K562 (cell line): ENCODE results near the gene PRDM10. TPM values are rescaled to one million over a fixed set of nuclear protein-coding genes. Genes with fewer than 3 reads are reported as not detected.

Source experiments
- ATAC-seq: fragments of 200-7000 bp; cut with Tn5 transposase; 3 replicates; pipeline ENCODE4 v1.9.1; 2020; ENCODE audit warnings: moderate library complexity
- BruUV-seq: library from RNA; stranded (reverse); fragments of 400-500 nt; replicated peaks from 2 replicates; lab custom pipeline; 2021; lab: Mats Ljungman, UMichigan
- CTCF ChIA-PET: fragments of 300-600 bp; formaldehyde crosslinking; extraction: SDS; loops from one replicate; lab custom pipeline; 2021; ENCODE audit warnings: low intra/inter-chr PET ratio; lab: Yijun Ruan, JAX
- POLR2A ChIA-PET: fragments of 300-600, 350-650 bp; sonication (Branson Sonifier 250); formaldehyde crosslinking; extraction: SDS; loops from one replicate; lab custom pipeline; 2021; ENCODE audit warnings: antibody characterized with exemption, inconsistent platforms; lab: Yijun Ruan, JAX
- DNase-seq, 4 experiments: peaks; one replicate each; pipeline versions ENCODE4 v3.0.0 to v3.0.0-alpha.2; 2011 to 2018; ENCODE audit warnings: low spot score in 3 of 4, mixed read lengths in 3 of 4; ENCODE audit errors: extremely low read depth in 1 of 4
- FAIRE-seq: peaks from 2 replicates; lab custom pipeline; 2011; peaks lifted over from hg19 to GRCh38; lab: Jason Lieb, UNC
- H2AFZ ChIP-seq: 2 replicates; pipeline ENCODE4 v1.6.0; 2011; ENCODE audit warnings: low read depth, low read length, control low read depth, inconsistent platforms
- H3K27ac ChIP-seq: fragments of 200-600 bp; 3 replicates; pipeline ENCODE4 v1.8.0; 2011; ENCODE audit warnings: low read depth, mild to moderate bottlenecking, control low read depth, inconsistent platforms, low read length, moderate library complexity, mixed read lengths; ENCODE audit errors: extremely low read depth
- H3K27me3 ChIP-seq, 2 experiments: fragments of 300-600 bp in 1 of 2; 2 replicates in 1 of 2; 3 replicates in 1 of 2; pipeline versions ENCODE4 v1.6.0 to v1.8.0; 2011; ENCODE audit warnings: inconsistent platforms in 2 of 2, low read length in 2 of 2, mild to moderate bottlenecking in 1 of 2, mixed read lengths in 1 of 2, moderate library complexity in 1 of 2; ENCODE audit not compliant: control insufficient read depth in 2 of 2, insufficient read depth in 2 of 2
- H3K36me3 ChIP-seq: fragments of 300-600 bp; 3 replicates; pipeline ENCODE4 v1.8.0; 2011; ENCODE audit warnings: mild to moderate bottlenecking, low read length, inconsistent platforms; ENCODE audit not compliant: control insufficient read depth, insufficient read depth
- H3K4me1 ChIP-seq, 2 experiments: fragments of 200-600 bp in 1 of 2; replicated peaks in 1 of 2; 2 replicates in 1 of 2; 3 replicates in 1 of 2; pipeline versions ENCODE4 v1.5.1 to v1.8.0; 2011; ENCODE audit warnings: inconsistent platforms in 2 of 2, low read length in 2 of 2, mild to moderate bottlenecking in 1 of 2, mixed read lengths in 1 of 2, moderate library complexity in 1 of 2; ENCODE audit not compliant: control insufficient read depth in 2 of 2, insufficient read depth in 2 of 2
- H3K4me2 ChIP-seq: 2 replicates; pipeline ENCODE4 v1.6.1; 2011; ENCODE audit warnings: low read length, control low read depth, inconsistent platforms, mixed read lengths; ENCODE audit not compliant: insufficient read depth
- H3K4me3 ChIP-seq: fragments of 200-600 bp; sonication (generic), shearing (Covaris generic); 2 replicates; pipeline ENCODE4 v1.5.1; 2016; ENCODE audit warnings: control low read depth, inconsistent platforms
- H3K79me2 ChIP-seq: fragments of 200-600 bp; 3 replicates; pipeline ENCODE4 v1.8.0; 2011; ENCODE audit warnings: low read length, inconsistent platforms; ENCODE audit not compliant: control insufficient read depth, insufficient read depth
- H3K9ac ChIP-seq, 2 experiments: 2 replicates each; pipeline versions ENCODE4 v1.6.0 to v1.6.1; 2011; ENCODE audit warnings: low read depth in 2 of 2, low read length in 2 of 2, control low read depth in 1 of 2, inconsistent platforms in 1 of 2, mild to moderate bottlenecking in 1 of 2, mixed read lengths in 1 of 2; ENCODE audit not compliant: insufficient read depth in 1 of 2
- H3K9me1 ChIP-seq: one replicate; pipeline ENCODE4 v1.6.0; 2011; ENCODE audit warnings: inconsistent platforms, mild to moderate bottlenecking, low read length, moderate library complexity; ENCODE audit not compliant: control insufficient read depth, insufficient read depth
- H3K9me3 ChIP-seq: replicated peaks from 2 replicates; pipeline ENCODE4 v1.5.1; 2011; ENCODE audit warnings: low read depth, low read length, inconsistent platforms; ENCODE audit not compliant: control insufficient read depth, insufficient read depth
- H4K20me1 ChIP-seq: replicated peaks from 2 replicates; pipeline ENCODE4 v1.6.1; 2011; ENCODE audit warnings: low read length, inconsistent platforms, mixed read lengths; ENCODE audit not compliant: control insufficient read depth, insufficient read depth
- ETV6 ChIP-seq, 3 experiments: fragments of 150-350 bp in 1 of 3; sonication (generic) in 1 of 3; formaldehyde crosslinking in 1 of 3; IDR thresholded peaks; 2 replicates each; pipeline versions ENCODE4 v1.6.1 to v1.8.0; 2014 to 2022; ENCODE audit warnings: borderline replicate concordance in 2 of 3, low read depth in 2 of 3, antibody characterized with exemption in 1 of 3, low read length in 1 of 3, mild to moderate bottlenecking in 1 of 3, missing genetic modification reagents in 1 of 3
- HMG20B ChIP-seq: fragments of 250-450 bp; sonication (Bioruptor Pico); IDR thresholded peaks from 2 replicates; pipeline ENCODE4 v1.5.0; 2021; ENCODE audit warnings: mild to moderate bottlenecking
- PML ChIP-seq: IDR thresholded peaks from 2 replicates; pipeline ENCODE4 v1.6.1; 2012; ENCODE audit warnings: low read length, inconsistent platforms
- POLR2G ChIP-seq: fragments of 200-400 bp; formaldehyde crosslinking; IDR thresholded peaks from 2 replicates; pipeline ENCODE4 v1.6.1; 2017; ENCODE audit warnings: low read depth, mild to moderate bottlenecking, antibody characterized with exemption, low read length, moderate library complexity
- ZNF121 ChIP-seq: sonication (generic); formaldehyde crosslinking; conservative IDR thresholded peaks from 2 replicates; pipeline ENCODE4 v1.8.0; 2022; ENCODE audit warnings: missing genetic modification reagents
- ZNF76 ChIP-seq: fragments of 250-450 bp; sonication (Bioruptor Pico); IDR thresholded peaks from 2 replicates; pipeline ENCODE4 v1.4.0; 2020; ENCODE audit warnings: mild to moderate bottlenecking, moderate library complexity, borderline replicate concordance
- WGBS: fragments of 100-300 bp; shearing (Covaris generic); methylation state at CpG from one replicate; pipeline ENCODE4 v1.1.6; 2016; ENCODE audit warnings: low coverage, mixed read lengths; ENCODE audit not compliant: insufficient coverage; ENCODE audit errors: missing lambda C conversion rate; 5-methylcytosine and 5-hydroxymethylcytosine counted together
- in situ Hi-C: fragments of 300-500 bp; cut with MboI; formaldehyde crosslinking; loops from 4 replicates; pipeline ENCODE4 v1.15.0; 2018; ENCODE audit warnings: inconsistent platforms, mixed read lengths
- intact Hi-C: fragments of 100-400 bp; cut with micrococcal nuclease; formaldehyde crosslinking; loops from 2 replicates; pipeline ENCODE4 v1.14.2; 2022
- polyA plus RNA-seq, 8 experiments: library from polyadenylated mRNA; depleted of rRNA in 4 of 8; stranded (reverse) in 5 of 8; unstranded in 3 of 8; fragments of >200 nt; fragmentation: Nextera tagmentation in 2 of 8; fragmentation: Illumina TruSeq in 1 of 8; extraction: Ambion mirVana in 2 of 8; extraction: Trizol in 1 of 8; gene quantifications; 2 replicates each; pipeline versions ENCODE4 v1.2.1 to v1.2.3, GENCODE V29; 2011 to 2014; ENCODE audit warnings: inconsistent platforms in 1 of 8, missing spikeins in 1 of 8
- total RNA-seq, 7 experiments: library from RNA; depleted of rRNA in 6 of 7; stranded (reverse); fragments of >200 nt in 6 of 7; fragmentation: Illumina TruSeq in 2 of 7; extraction: Trizol in 2 of 7; gene quantifications; 2 replicates each; pipeline versions ENCODE4 v1.2.1 to v1.2.3, GENCODE V29; 2011 to 2021; ENCODE audit warnings: low replicate concordance in 1 of 7
- TF ChIP-seq, protein P1 (sequence below): fragments of 450-650 bp; formaldehyde crosslinking; IDR thresholded peaks from 2 replicates; pipeline ENCODE4 v1.4.0; 2020; ENCODE audit warnings: mild to moderate bottlenecking, moderate library complexity
- TF ChIP-seq, protein P2 (sequence below): fragments of 450-650 bp; formaldehyde crosslinking; IDR thresholded peaks from 2 replicates; pipeline ENCODE4 v1.4.0; 2020; ENCODE audit warnings: mild to moderate bottlenecking, mixed read lengths

Gene PRDM10
- total and polyA plus RNA-seq, 9 of the 15 experiments (the other 6 are each of a cell fraction or from before 2014, with no cell fraction given), result 0.89 to 9.3 (median 4.5) TPM

DNA sequence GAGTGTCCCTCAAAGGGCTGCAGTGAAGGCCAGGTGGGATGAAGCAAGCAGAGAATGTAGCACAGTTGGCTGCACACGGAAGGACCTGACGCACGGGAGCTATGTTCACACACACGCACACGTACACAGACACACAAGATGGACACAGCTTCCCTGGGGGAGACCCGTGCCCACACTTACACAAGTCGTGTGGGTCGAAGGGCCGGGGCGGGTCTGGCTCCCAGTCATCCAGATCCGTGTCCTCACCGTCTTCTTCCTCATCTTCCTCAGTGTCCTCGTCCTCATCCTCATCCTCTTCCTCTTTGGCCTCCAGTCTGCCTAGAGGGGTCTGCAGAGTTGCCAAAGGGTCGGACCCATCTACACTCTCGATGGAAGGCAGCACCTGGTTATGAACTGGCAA lies 55.7 kb downstream of the PRDM10 start (continued):
- no peak for TF ChIP-seq ETV6 (IDR thresholded peaks at IDR 0.05; ENCODE audit: borderline replicate concordance in 1 of 2, low read depth in 2 of 2, low read length in 1 of 2)
- TF ChIP-seq ETV6 (CRISPR knock-in tag; IDR thresholded peaks at IDR 0.05; ENCODE audit: borderline replicate concordance), result no peak
- TF ChIP-seq, protein P1, sequence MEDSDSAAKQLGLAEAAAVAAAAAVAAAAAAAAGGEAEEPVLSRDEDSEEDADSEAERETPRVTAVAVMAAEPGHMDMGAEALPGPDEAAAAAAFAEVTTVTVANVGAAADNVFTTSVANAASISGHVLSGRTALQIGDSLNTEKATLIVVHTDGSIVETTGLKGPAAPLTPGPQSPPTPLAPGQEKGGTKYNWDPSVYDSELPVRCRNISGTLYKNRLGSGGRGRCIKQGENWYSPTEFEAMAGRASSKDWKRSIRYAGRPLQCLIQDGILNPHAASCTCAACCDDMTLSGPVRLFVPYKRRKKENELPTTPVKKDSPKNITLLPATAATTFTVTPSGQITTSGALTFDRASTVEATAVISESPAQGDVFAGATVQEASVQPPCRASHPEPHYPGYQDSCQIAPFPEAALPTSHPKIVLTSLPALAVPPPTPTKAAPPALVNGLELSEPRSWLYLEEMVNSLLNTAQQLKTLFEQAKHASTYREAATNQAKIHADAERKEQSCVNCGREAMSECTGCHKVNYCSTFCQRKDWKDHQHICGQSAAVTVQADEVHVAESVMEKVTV, result no peak
- TF ChIP-seq ZNF121, result no peak
- no peak for TF ChIP-seq PML
- TF ChIP-seq ZNF76, result no peak
- no peak for TF ChIP-seq POLR2G
- TF ChIP-seq HMG20B, result no peak
- TF ChIP-seq, all 486 proteins: peak for 0

GRCh38 chr11:129946256-129946655 lies 56.4 kb downstream of the PRDM10 start:
- ChIA-PET POLR2A (interaction anchor here (1.1 to 1.4 kb wide), 4 partner anchors 14 to 124 kb away, joined by 3 to 5 read pairs (median 3); no protein-coding TSS in a partner anchor), CTCF (interaction anchor here (0.6 kb wide), 1 partner anchor 19 kb away, joined by 3 read pairs; no protein-coding TSS in a partner anchor)
- H3K9me3 ChIP-seq, result no peaks in the 10 kb centered on the region
- H3K36me3 ChIP-seq, result peaks cover 11% of the 10 kb centered on the region; the same call in 2 of the 3 replicates
- peaks cover 41% of the 10 kb centered on the region in 2 experiments for H3K4me1 ChIP-seq
- H3K9ac ChIP-seq, result peak overlapping the region in 1 of 2 experiments; percentile 36; a peak in 1 of 4 replicates
- H3K79me2 ChIP-seq, result no peaks in the 10 kb centered on the region
- H3K27ac ChIP-seq, result no peak overlapping the region
- H3K4me3 ChIP-seq, result no peak overlapping the region
- peak; percentile 35 for ATAC-seq
- no peaks in the 10 kb centered on the region for H3K9me1 ChIP-seq
- H3K4me2 ChIP-seq, result no peak overlapping the region
- 45% methylated on average over 4 of the region's 4 CpGs for WGBS
- intact Hi-C loops, result no loop called here
- BruUV-seq, result no TSS peak
- H3K27me3 ChIP-seq, result no peaks in the 10 kb centered on the region
- DNase-seq, result no peak
- H2AFZ ChIP-seq, result no peak overlapping the region
- in situ Hi-C loops, result no loop called here
- no peaks in the 10 kb centered on the region for H4K20me1 ChIP-seq
- FAIRE-seq, result no peak
- TF ChIP-seq, protein P2, sequence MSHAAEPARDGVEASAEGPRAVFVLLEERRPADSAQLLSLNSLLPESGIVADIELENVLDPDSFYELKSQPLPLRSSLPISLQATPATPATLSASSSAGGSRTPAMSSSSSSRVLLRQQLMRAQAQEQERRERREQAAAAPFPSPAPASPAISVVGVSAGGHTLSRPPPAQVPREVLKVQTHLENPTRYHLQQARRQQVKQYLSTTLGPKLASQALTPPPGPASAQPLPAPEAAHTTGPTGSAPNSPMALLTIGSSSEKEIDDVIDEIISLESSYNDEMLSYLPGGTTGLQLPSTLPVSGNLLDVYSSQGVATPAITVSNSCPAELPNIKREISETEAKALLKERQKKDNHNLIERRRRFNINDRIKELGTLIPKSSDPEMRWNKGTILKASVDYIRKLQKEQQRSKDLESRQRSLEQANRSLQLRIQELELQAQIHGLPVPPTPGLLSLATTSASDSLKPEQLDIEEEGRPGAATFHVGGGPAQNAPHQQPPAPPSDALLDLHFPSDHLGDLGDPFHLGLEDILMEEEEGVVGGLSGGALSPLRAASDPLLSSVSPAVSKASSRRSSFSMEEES, result no peak
